Heart left ventricle (tissue), 16 donors: ENCODE data around the gene ACSM2B. TPM values are rescaled to one million over a fixed set of nuclear protein-coding genes. Genes with fewer than 3 reads are reported as not detected.

ENCODE experiments used
- ATAC-seq, 4 donors: fragments of 200-7000 bp; cut with Tn5 transposase; one replicate each; pipeline ENCODE4 v1.9.1; 2020 to 2022; ENCODE audit warnings: moderate library complexity in 4 of 4, mild to moderate bottlenecking in 3 of 4, moderate number of reproducible peaks in 1 of 4
- DNase-seq, 5 donors: peaks; one replicate each; pipeline ENCODE4 v3.0.0-alpha.2; 2020
- H3K27ac ChIP-seq, 12 donors: fragments of 200-600 bp; sonication (generic) in 4 of 12; one replicate each; pipeline versions ENCODE4 v1.5.0 to v1.8.0; 2016 to 2022; ENCODE audit warnings: mild to moderate bottlenecking in 2 of 12
- H3K27me3 ChIP-seq, 9 donors: fragments of 200-600 bp; sonication (generic) in 2 of 9; one replicate each; pipeline versions ENCODE4 v1.5.1 to v1.8.0; 2016 to 2022; ENCODE audit warnings: mild to moderate bottlenecking in 3 of 9
- H3K36me3 ChIP-seq, 9 donors: fragments of 200-600 bp; sonication (generic) in 2 of 9; one replicate each; pipeline versions ENCODE4 v1.5.0 to v1.8.0; 2018 to 2022; ENCODE audit warnings: mild to moderate bottlenecking in 2 of 9
- H3K4me1 ChIP-seq, 12 donors: fragments of 200-600 bp; sonication (generic) in 4 of 12; one replicate each; pipeline versions ENCODE4 v1.5.0 to v1.8.0; 2016 to 2022; ENCODE audit warnings: mild to moderate bottlenecking in 3 of 12
- H3K4me3 ChIP-seq, 12 donors: fragments of 200-600 bp; sonication (generic) in 4 of 12; one replicate each; pipeline versions ENCODE4 v1.5.0 to v1.8.0; 2017 to 2022; ENCODE audit warnings: mild to moderate bottlenecking in 9 of 12, moderate library complexity in 4 of 12
- H3K9me3 ChIP-seq, 12 donors: fragments of 200-600 bp; sonication (generic) in 4 of 12; one replicate each; pipeline versions ENCODE4 v1.5.0 to v1.8.0; 2016 to 2022; ENCODE audit warnings: mild to moderate bottlenecking in 1 of 12
- CTCF ChIP-seq, 12 donors: fragments of 200-600 bp; sonication (generic) in 4 of 12; IDR thresholded peaks; one replicate each; pipeline versions ENCODE4 v1.5.0 to v1.8.0; 2018 to 2022; ENCODE audit warnings: antibody characterized with exemption in 12 of 12, mild to moderate bottlenecking in 5 of 12
- POLR2A ChIP-seq, 2 donors: fragments of 450-650 bp; IDR thresholded peaks; one replicate each; pipeline ENCODE4 v1.6.1; 2017; ENCODE audit warnings: antibody characterized with exemption in 2 of 2, mild to moderate bottlenecking in 2 of 2, moderate library complexity in 2 of 2
- WGBS, 4 donors: extraction: QIAGEN DNeasy Blood & Tissue Kit in 2 of 4; methylation state at CpG; one replicate each; pipeline versions ENCODE4 v1.1.5 to v1.1.7; 2013 to 2018; 5-methylcytosine and 5-hydroxymethylcytosine counted together
- intact Hi-C, 10 donors: fragments of 100-400 bp; cut with DNase I; formaldehyde crosslinking; loops; one replicate each; pipeline versions ENCODE4 v1.11.1 to v1.14.2; 2022
- polyA plus RNA-seq, 2 donors: library from polyadenylated mRNA; stranded (reverse); fragments of 200-250 nt; gene quantifications; one replicate each; pipeline ENCODE4 v1.2.3, GENCODE V29; 2013
- total RNA-seq, 9 donors: library from RNA; depleted of rRNA in 2 of 9; stranded (reverse); fragments of >200 nt in 2 of 9; fragmentation: NEBNext Ultra II Directional in 3 of 9; extraction: Animal tissue kit (Norgen Biotek cat#: 25700) in 3 of 9; gene quantifications; one replicate each; pipeline versions ENCODE4 v1.1.0 to v1.2.4, GENCODE V29; 2016 to 2023
- donor health status: ischemic (EF 13 %, LVEDD 7.1; RV severe dilation, severe dysfunction).
- donor health status: healthy with polysubstance abuse.
- donor health status: DM: no; HTN: yes; CAD: no.
- donor health status: DM: no; HTN: no; CAD: no.
- donor health status: ischemic (EF 25% LVEDD 6.9; RV normal size, moderate dysfunction).
- donor health status: ischemic (EF 25% LVEDD 5.7; RV mildly dilated, moderate dysfunction).
- donor health status: healthy.
- donor health status: DM: yes; HTN: yes; CAD: no.
- donor health status: ischemic (EF 35%, LVEDD 5.7; RV mildly dilated, moderate dysfunction).
- donor health status: nonischemic (EF 11% LVEDD 7.7; RV severe dilation, severe dysfunction).
- donor health status: DM: yes; HTN: yes; CAD: no.
- donor health status: PGD.
- donor health status: ischemic (EF 29% LVEDD 5.4; RV normal size, mild dysfunction).
- donor health status: nonischemic (EF 23%, LVEDD 6.1; RV moderate dilation, normal function).

ACSM2B gene
- total and polyA plus RNA-seq, 11 donors = 0.06 to 0.14 TPM; not detected in 9

GRCh38 chr16:20621406-20621805 is 45.2 kb upstream of the ACSM2B start:
- WGBS, 4 donors = 87 to 94% (median 92%) methylated on average over 4 to 6 of the region's 6 CpGs

GRCh38 chr16:20620770-20621169 is 44.6 kb upstream of the ACSM2B start:
- H3K4me1 ChIP-seq = no peaks in the 10 kb centered on the region
- 75 to 85% (median 79%) methylated on average over 3 of the region's 3 CpGs for WGBS, 4 donors
- H3K9me3 ChIP-seq = no peaks in the 10 kb centered on the region
- TF ChIP-seq POLR2A (IDR thresholded peaks at IDR 0.05) = no peak
- TF ChIP-seq CTCF (IDR thresholded peaks at IDR 0.05) = no peak
- ATAC-seq = no peak
- no peak for DNase-seq
- no peaks in the 10 kb centered on the region for H3K27me3 ChIP-seq
- H3K36me3 ChIP-seq = no peaks in the 10 kb centered on the region
- H3K27ac ChIP-seq = no peak overlapping the region
- intact Hi-C loops = no loop called here
- H3K4me3 ChIP-seq = no peak overlapping the region

More at GRCh38 chr16:20621406-20621805, 45.2 kb upstream of the ACSM2B start:
- H3K27ac ChIP-seq = no peak overlapping the region
- no peaks in the 10 kb centered on the region for H3K4me1 ChIP-seq
- no peaks in the 10 kb centered on the region for H3K27me3 ChIP-seq
- H3K4me3 ChIP-seq = no peak overlapping the region
- intact Hi-C loops = no loop called here
- peak in 1 of 4 donors; percentile 37 for ATAC-seq
- H3K9me3 ChIP-seq = no peaks in the 10 kb centered on the region
- no peaks in the 10 kb centered on the region for H3K36me3 ChIP-seq
- TF ChIP-seq POLR2A (IDR thresholded peaks at IDR 0.05) = no peak
- TF ChIP-seq CTCF (IDR thresholded peaks at IDR 0.05) = no peak
- DNase-seq = no peak

GRCh38 chr16:20620003-20620402 is 43.8 kb upstream of the ACSM2B start:
- Histone ChIP-seq H3K4me3 (no peak overlapping the region), H3K9me3 (no peaks in the 10 kb centered on the region), H3K27me3 (no peaks in the 10 kb centered on the region), H3K4me1 (no peaks in the 10 kb centered on the region), H3K27ac (no peak overlapping the region), H3K36me3 (no peaks in the 10 kb centered on the region)
- TF ChIP-seq CTCF (IDR thresholded peaks at IDR 0.05) (no peak), POLR2A (IDR thresholded peaks at IDR 0.05) (no peak)
- WGBS, 4 donors = 56 to 74% (median 64%) methylated on average over 2 of the region's 2 CpGs
- intact Hi-C loops = no loop called here
- ATAC-seq (no peak), DNase-seq (no peak)

GRCh38 chr16:20617271-20617670 is 41.1 kb upstream of the ACSM2B start:
- intact Hi-C loops = no loop called here
- TF ChIP-seq POLR2A (IDR thresholded peaks at IDR 0.05) (no peak), CTCF (IDR thresholded peaks at IDR 0.05) (no peak)
- no peak for ATAC-seq
- Histone ChIP-seq H3K36me3 (no peaks in the 10 kb centered on the region), H3K27ac (no peak overlapping the region), H3K9me3 (no peaks in the 10 kb centered on the region), H3K4me3 (no peak overlapping the region), H3K4me1 (peaks cover 0 to 3% (median 0%) of the 10 kb centered on the region in 12 donors), H3K27me3 (no peaks in the 10 kb centered on the region)
- DNase-seq = no peak
- 26 to 51% (median 43%) methylated on average over 1 of the region's 1 CpG for WGBS, 4 donors
